Stimulated activated memory B cell treated with anti-CD40 and anti-IgM and Interleukin-4, amounts not matched to agents 10 μg/mL and 1 μg/mL and 100 μg/mL, for 72 hours (primary cell): Measurements from ENCODE around the gene TNFSF9.
A peak's percentile ranks its signal among the peaks of the same experiment; 100 is the strongest.
"Not testable (repeated sequence)": the region's sequence is repeated elsewhere in the genome, so short reads cannot be mapped to it uniquely, and the experiment has no call there.

Source experiments
- ATAC-seq: fragments of 150-1000 bp; cut with Tn5 transposase; 2 replicates; pipeline ENCODE4 v1.10.0; 2021
- H3K27ac Mint-ChIP-seq: one replicate; pipeline ENCODE4 v1.8.0; 2022; ENCODE audit warnings: mild to moderate bottlenecking, mixed read lengths
- H3K27me3 Mint-ChIP-seq: one replicate; pipeline ENCODE4 v1.8.0; 2022; ENCODE audit warnings: mixed read lengths
- H3K36me3 Mint-ChIP-seq: one replicate; pipeline ENCODE4 v1.8.0; 2022; ENCODE audit warnings: mixed read lengths
- H3K4me1 Mint-ChIP-seq: one replicate; pipeline ENCODE4 v1.8.0; 2022; ENCODE audit warnings: mixed read lengths
- H3K4me3 Mint-ChIP-seq: one replicate; pipeline ENCODE4 v1.8.0; 2022; ENCODE audit warnings: mild to moderate bottlenecking, moderate library complexity, mixed read lengths
- H3K9me3 Mint-ChIP-seq: one replicate; pipeline ENCODE4 v1.8.0; 2022; ENCODE audit warnings: mixed read lengths

TNFSF9 gene

GRCh38 chr19:6535558-6536137 lies 4.8 kb downstream of the TNFSF9 start:
- H3K4me3 Mint-ChIP-seq, result peak overlapping the region; percentile 25
- H3K27ac Mint-ChIP-seq, result peak overlapping the region; percentile 88
- no peak for ATAC-seq
- H3K36me3 Mint-ChIP-seq, result peaks cover 34% of the 10 kb centered on the region
- H3K27me3 Mint-ChIP-seq, result no peaks in the 10 kb centered on the region
- H3K4me1 Mint-ChIP-seq, result peaks cover 49% of the 10 kb centered on the region
- H3K9me3 Mint-ChIP-seq, result peaks cover 3% of the 10 kb centered on the region

GRCh38 chr19:6539514-6539913 lies 8.7 kb downstream of the TNFSF9 start:
- H3K4me3 Mint-ChIP-seq, result no peak overlapping the region
- H3K36me3 Mint-ChIP-seq, result peaks cover 18% of the 10 kb centered on the region
- H3K27ac Mint-ChIP-seq, result no peak overlapping the region
- no peak for ATAC-seq
- peaks cover 3% of the 10 kb centered on the region for H3K9me3 Mint-ChIP-seq
- H3K4me1 Mint-ChIP-seq, result peaks cover 25% of the 10 kb centered on the region
- no peaks in the 10 kb centered on the region for H3K27me3 Mint-ChIP-seq

GRCh38 chr19:6540918-6541689 lies 10.3 kb downstream of the TNFSF9 start:
- ATAC-seq, result no peak
- H3K4me3 Mint-ChIP-seq, result no peak overlapping the region

GRCh38 chr19:6543866-6544347 lies 13.1 kb downstream of the TNFSF9 start:
- Mint-ChIP-seq H3K4me3 (no peak overlapping the region), H3K9me3 (peaks cover 4% of the 10 kb centered on the region), H3K36me3 (peaks cover 6% of the 10 kb centered on the region), H3K27me3 (no peaks in the 10 kb centered on the region), H3K27ac (no peak overlapping the region), H3K4me1 (peaks cover 12% of the 10 kb centered on the region)
- ATAC-seq, result peak; percentile 55

More at GRCh38 chr19:6540918-6541689, 10.3 kb downstream of the TNFSF9 start:
- H3K4me1 Mint-ChIP-seq, result peaks cover 18% of the 10 kb centered on the region
- no peak overlapping the region for H3K27ac Mint-ChIP-seq
- peaks cover 2% of the 10 kb centered on the region for H3K36me3 Mint-ChIP-seq
- no peaks in the 10 kb centered on the region for H3K27me3 Mint-ChIP-seq
- no peaks in the 10 kb centered on the region for H3K9me3 Mint-ChIP-seq

DNA sequence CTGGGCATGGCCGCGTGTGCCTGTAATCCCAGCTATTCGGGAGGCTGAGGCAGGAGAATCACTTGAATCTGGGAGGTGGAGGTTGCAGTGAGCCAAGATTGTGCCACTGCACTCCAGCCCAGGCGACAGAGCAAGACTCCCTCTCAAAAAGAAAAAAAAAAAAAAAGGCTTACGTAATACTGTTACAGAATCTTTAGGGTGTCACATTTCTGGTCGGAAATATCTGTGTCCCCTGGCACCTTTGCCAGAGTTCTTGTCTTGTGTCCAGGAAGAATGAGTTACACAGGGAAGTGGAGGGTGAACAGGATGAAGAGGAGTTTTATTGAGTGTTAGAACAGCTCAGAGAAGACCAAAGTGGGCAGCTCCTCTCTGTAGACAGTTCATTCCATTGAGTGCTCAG lies 19.9 kb downstream of the TNFSF9 start:
- H3K4me1 Mint-ChIP-seq, result peaks cover 17% of the 10 kb centered on the region

GRCh38 chr19:6551091-6551490 lies 20.3 kb downstream of the TNFSF9 start:
- H3K27ac Mint-ChIP-seq, result no peak overlapping the region
- H3K4me1 Mint-ChIP-seq, result peaks cover 17% of the 10 kb centered on the region
- ATAC-seq, result no peak

More for the DNA sequence above, 19.9 kb downstream of the TNFSF9 start:
- H3K27ac Mint-ChIP-seq, H3K9me3 Mint-ChIP-seq, H3K27me3 Mint-ChIP-seq, H3K36me3 Mint-ChIP-seq, ATAC-seq, H3K4me3 Mint-ChIP-seq: not testable (repeated sequence)

GRCh38 chr19:6551607-6552450 lies 21.0 kb downstream of the TNFSF9 start:
- H3K27ac Mint-ChIP-seq, result peak overlapping the region; percentile 40
- peak; percentile 94 for ATAC-seq
- peaks cover 4% of the 10 kb centered on the region for H3K9me3 Mint-ChIP-seq

More at GRCh38 chr19:6551091-6551490, 20.3 kb downstream of the TNFSF9 start:
- no peak overlapping the region for H3K4me3 Mint-ChIP-seq
- peaks cover 4% of the 10 kb centered on the region for H3K9me3 Mint-ChIP-seq
- no peaks in the 10 kb centered on the region for H3K27me3 Mint-ChIP-seq
- H3K36me3 Mint-ChIP-seq, result peaks cover 6% of the 10 kb centered on the region

DNA sequence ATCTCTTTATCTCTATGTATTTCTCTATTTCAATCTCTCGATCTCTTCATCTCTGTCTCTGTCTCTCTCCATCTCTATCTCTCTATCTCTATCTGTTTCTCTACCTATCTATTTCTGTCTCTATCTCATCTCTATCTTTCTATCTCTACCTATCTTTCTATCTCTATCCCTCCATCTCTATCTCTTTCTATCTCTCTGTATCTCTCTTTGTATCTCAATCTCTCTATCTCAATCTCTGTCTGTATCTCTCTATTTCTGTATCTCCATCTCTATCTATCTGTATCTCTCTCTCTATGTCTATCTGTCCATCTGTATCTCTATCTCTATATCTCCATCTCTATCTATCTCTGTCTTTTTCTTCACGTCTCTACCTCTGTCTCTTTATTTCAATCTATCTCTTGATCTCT lies 25.2 kb downstream of the TNFSF9 start:
- no peaks in the 10 kb centered on the region for H3K9me3 Mint-ChIP-seq
- no peak overlapping the region for H3K4me3 Mint-ChIP-seq
- H3K27me3 Mint-ChIP-seq, result no peaks in the 10 kb centered on the region
- H3K36me3 Mint-ChIP-seq, result no peaks in the 10 kb centered on the region
- no peak for ATAC-seq
- no peak overlapping the region for H3K27ac Mint-ChIP-seq
- peaks cover 11% of the 10 kb centered on the region for H3K4me1 Mint-ChIP-seq

More at GRCh38 chr19:6551607-6552450, 21.0 kb downstream of the TNFSF9 start:
- H3K4me3 Mint-ChIP-seq, result peak overlapping the region; percentile 37
- H3K27me3 Mint-ChIP-seq, result no peaks in the 10 kb centered on the region
- peaks cover 16% of the 10 kb centered on the region for H3K4me1 Mint-ChIP-seq
- peaks cover 5% of the 10 kb centered on the region for H3K36me3 Mint-ChIP-seq

GRCh38 chr19:6556480-6557195 lies 25.8 kb downstream of the TNFSF9 start:
- Mint-ChIP-seq H3K9me3 (no peaks in the 10 kb centered on the region), H3K27me3 (no peaks in the 10 kb centered on the region), H3K36me3 (no peaks in the 10 kb centered on the region), H3K4me1 (peaks cover 11% of the 10 kb centered on the region), H3K27ac (no peak overlapping the region), H3K4me3 (no peak overlapping the region)
- ATAC-seq, result no peak

DNA sequence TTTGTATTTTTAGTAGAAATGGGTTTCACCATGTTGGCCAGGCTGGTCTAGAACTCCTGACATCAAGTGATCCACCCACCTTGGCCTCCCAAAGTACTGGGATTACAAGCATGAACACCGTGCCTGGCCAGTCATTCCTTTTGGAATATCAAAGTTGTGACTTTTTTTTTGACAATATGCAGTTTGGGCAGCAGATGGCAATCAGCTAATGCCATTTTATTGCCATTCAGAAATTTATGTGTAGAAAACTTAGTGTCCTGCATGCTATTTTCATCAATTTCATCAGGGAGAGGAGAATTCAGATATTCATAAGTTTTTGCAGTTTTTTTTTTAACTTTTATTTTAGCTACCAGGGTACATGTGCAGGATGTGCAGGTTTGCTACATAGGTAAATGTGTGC lies 31.6 kb downstream of the TNFSF9 start:
- not testable (repeated sequence) for ATAC-seq, H3K4me1 Mint-ChIP-seq, H3K4me3 Mint-ChIP-seq, H3K9me3 Mint-ChIP-seq, H3K27me3 Mint-ChIP-seq, H3K36me3 Mint-ChIP-seq, H3K27ac Mint-ChIP-seq

GRCh38 chr19:6564393-6564792 lies 33.6 kb downstream of the TNFSF9 start:
- Mint-ChIP-seq H3K27me3 (no peaks in the 10 kb centered on the region), H3K9me3 (peaks cover 6% of the 10 kb centered on the region), H3K4me3 (no peak overlapping the region), H3K27ac (no peak overlapping the region), H3K4me1 (no peaks in the 10 kb centered on the region), H3K36me3 (no peaks in the 10 kb centered on the region)
- no peak for ATAC-seq

GRCh38 chr19:6566727-6567126 lies 35.9 kb downstream of the TNFSF9 start:
- H3K4me1 Mint-ChIP-seq, H3K36me3 Mint-ChIP-seq, H3K9me3 Mint-ChIP-seq, H3K27me3 Mint-ChIP-seq, H3K4me3 Mint-ChIP-seq, ATAC-seq, H3K27ac Mint-ChIP-seq: not testable (repeated sequence)

DNA sequence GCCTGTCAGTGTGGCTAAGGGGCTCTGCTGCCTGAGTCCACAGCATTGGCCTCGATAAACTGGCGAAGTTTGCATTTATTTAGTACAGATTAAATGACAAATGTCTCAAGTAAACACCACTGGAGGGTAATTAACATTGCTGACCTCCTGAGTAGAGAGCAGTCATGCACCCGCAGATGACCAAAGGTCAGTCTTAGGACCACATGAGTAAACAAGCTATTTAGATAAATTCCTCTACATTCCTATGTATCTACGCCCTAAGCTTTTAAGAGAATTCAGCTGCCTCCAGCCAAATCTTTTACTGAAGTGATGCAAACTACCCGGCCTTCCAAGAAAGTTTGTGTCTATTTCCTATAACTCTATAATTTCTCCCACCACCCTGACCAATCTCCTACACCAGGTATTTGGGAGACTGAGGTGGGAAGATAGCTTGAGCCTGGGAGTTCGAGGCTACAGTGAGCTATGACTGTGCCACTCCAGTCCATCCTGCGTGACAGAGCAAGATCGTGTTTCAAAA lies 37.2 kb downstream of the TNFSF9 start:
- H3K4me1 Mint-ChIP-seq, result no peaks in the 10 kb centered on the region
- H3K27me3 Mint-ChIP-seq, result peaks cover 9% of the 10 kb centered on the region
- no peaks in the 10 kb centered on the region for H3K36me3 Mint-ChIP-seq
- H3K4me3 Mint-ChIP-seq, result no peak overlapping the region
- ATAC-seq, result no peak
- H3K27ac Mint-ChIP-seq, result no peak overlapping the region
- peaks cover 9% of the 10 kb centered on the region for H3K9me3 Mint-ChIP-seq

DNA sequence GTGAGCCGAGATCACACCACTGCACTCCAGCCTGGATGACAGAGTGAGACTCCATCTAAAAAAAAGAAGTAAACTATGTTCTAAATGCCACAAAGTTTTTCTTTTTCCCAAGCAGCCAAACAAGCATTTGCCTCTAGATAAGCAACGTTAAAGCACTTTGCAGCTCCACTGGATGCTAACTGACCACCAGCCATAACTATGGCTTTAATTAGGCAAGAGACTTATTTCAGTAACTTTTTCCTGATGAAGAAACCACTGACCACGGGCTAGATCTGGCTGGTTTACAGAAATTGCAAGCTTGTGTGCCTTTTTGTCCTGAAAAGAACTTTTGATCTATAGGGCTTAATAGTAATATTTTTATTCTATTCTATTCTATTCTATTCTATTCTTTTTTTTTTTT lies 38.0 kb downstream of the TNFSF9 start:
- H3K4me3 Mint-ChIP-seq, result no peak overlapping the region
- H3K4me1 Mint-ChIP-seq, result no peaks in the 10 kb centered on the region
- H3K9me3 Mint-ChIP-seq, result peaks cover 9% of the 10 kb centered on the region
- ATAC-seq, result no peak
- H3K36me3 Mint-ChIP-seq, result no peaks in the 10 kb centered on the region
- no peak overlapping the region for H3K27ac Mint-ChIP-seq
- H3K27me3 Mint-ChIP-seq, result peaks cover 9% of the 10 kb centered on the region
